HG03139 (cell line): ENCODE data around the gene CACNG8.

ENCODE experiments used
- ATAC-seq: cut with Tn5 transposase; IDR thresholded peaks from one replicate; pipeline ENCODE4 v1.9.1; 2021; ENCODE audit not compliant: unreplicated experiment

Gene CACNG8

GRCh38 chr19:53992211-53992610 lies 29.5 kb downstream of the CACNG8 start:
- no peak for ATAC-seq

GRCh38 chr19:53992815-53993214 lies 30.1 kb downstream of the CACNG8 start:
- no peak for ATAC-seq

- no peak for ATAC-seq
These were observed 30.7 kb downstream of the CACNG8 start for GRCh38 chr19:53993448-53993847.

GRCh38 chr19:53994811-53995210 lies 32.1 kb downstream of the CACNG8 start:
- ATAC-seq, result no peak

GRCh38 chr19:53998223-53998622 lies 35.5 kb downstream of the CACNG8 start:
- ATAC-seq, result no peak

- ATAC-seq, result no peak
These were observed 37.0 kb downstream of the CACNG8 start for GRCh38 chr19:53999694-54000093.

- no peak for ATAC-seq
These were observed 38.8 kb downstream of the CACNG8 start for GRCh38 chr19:54001496-54001895.

- ATAC-seq, result no peak
These were observed 40.0 kb downstream of the CACNG8 start for GRCh38 chr19:54002495-54003315.

- no peak for ATAC-seq
These were observed 46.7 kb downstream of the CACNG8 start for GRCh38 chr19:54009440-54009839.

- no peak for ATAC-seq
These were observed 47.7 kb downstream of the CACNG8 start for GRCh38 chr19:54010474-54010873.

- ATAC-seq, result no peak
These were observed 48.9 kb downstream of the CACNG8 start for GRCh38 chr19:54011507-54012211.

- no peak for ATAC-seq
These were observed 51.1 kb downstream of the CACNG8 start for GRCh38 chr19:54013866-54014265.

- no peak for ATAC-seq
These were observed 52.3 kb downstream of the CACNG8 start for GRCh38 chr19:54014920-54015560.

- ATAC-seq, result no peak
These were observed 54.5 kb downstream of the CACNG8 start for GRCh38 chr19:54017261-54017660.

- ATAC-seq, result no peak
These were observed 58.6 kb downstream of the CACNG8 start for GRCh38 chr19:54021363-54021762.

GRCh38 chr19:54021932-54022331 lies 59.2 kb downstream of the CACNG8 start:
- no peak for ATAC-seq

GRCh38 chr19:54023191-54023590 lies 60.5 kb downstream of the CACNG8 start:
- no peak for ATAC-seq

- no peak for ATAC-seq
These were observed 61.9 kb downstream of the CACNG8 start for GRCh38 chr19:54024660-54025059.

GRCh38 chr19:54026656-54027055 lies 63.9 kb downstream of the CACNG8 start:
- ATAC-seq, result no peak

- ATAC-seq, result no peak
These were observed 66.6 kb downstream of the CACNG8 start for GRCh38 chr19:54029301-54029700.

GRCh38 chr19:54029930-54030490 lies 67.3 kb downstream of the CACNG8 start:
- no peak for ATAC-seq
